22Rv1 (cell line): ENCODE data around the gene KLF6.

Experiments used
- H3K27ac ChIP-seq: fragments of 450-650 bp; 2 replicates; pipeline ENCODE4 v1.5.1; 2017
- ZFX ChIP-seq: fragments of 450-650 bp; IDR thresholded peaks from 2 replicates; pipeline ENCODE4 v1.6.1; 2017; ENCODE audit warnings: antibody characterized with exemption, borderline replicate concordance
- TF ChIP-seq, protein P1 (sequence below): fragments of 450-650 bp; IDR thresholded peaks from 2 replicates; pipeline ENCODE4 v1.5.1; 2017; ENCODE audit warnings: mild to moderate bottlenecking

Gene KLF6

DNA sequence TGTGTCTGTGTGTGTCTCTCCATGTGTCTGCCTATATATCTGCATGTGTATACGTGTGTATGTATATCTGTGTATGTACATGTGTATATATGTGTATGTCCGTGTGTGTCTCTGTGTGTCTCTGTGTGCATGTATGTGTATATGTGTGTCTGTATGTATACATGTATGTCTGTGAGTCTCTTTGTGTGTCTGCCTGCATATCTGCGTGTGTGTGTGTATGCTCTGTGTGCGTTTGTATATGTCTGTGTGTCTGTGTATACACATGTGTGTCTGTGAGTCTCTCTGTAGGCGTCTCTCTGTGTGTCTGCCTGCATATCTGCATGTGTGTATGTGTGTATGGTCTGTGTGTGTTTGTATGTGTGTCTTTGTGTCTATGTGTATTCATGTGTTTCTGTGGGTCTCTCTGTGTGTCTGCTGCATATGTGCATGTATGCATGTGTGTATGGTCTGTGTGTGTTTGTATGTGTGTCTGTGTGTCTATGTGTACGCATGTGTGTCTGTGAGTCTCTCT lies 23.7 kb upstream of the KLF6 start:
- TF ChIP-seq ZFX: no peak
- TF ChIP-seq, protein P1, sequence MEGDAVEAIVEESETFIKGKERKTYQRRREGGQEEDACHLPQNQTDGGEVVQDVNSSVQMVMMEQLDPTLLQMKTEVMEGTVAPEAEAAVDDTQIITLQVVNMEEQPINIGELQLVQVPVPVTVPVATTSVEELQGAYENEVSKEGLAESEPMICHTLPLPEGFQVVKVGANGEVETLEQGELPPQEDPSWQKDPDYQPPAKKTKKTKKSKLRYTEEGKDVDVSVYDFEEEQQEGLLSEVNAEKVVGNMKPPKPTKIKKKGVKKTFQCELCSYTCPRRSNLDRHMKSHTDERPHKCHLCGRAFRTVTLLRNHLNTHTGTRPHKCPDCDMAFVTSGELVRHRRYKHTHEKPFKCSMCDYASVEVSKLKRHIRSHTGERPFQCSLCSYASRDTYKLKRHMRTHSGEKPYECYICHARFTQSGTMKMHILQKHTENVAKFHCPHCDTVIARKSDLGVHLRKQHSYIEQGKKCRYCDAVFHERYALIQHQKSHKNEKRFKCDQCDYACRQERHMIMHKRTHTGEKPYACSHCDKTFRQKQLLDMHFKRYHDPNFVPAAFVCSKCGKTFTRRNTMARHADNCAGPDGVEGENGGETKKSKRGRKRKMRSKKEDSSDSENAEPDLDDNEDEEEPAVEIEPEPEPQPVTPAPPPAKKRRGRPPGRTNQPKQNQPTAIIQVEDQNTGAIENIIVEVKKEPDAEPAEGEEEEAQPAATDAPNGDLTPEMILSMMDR: no peak
- peak overlapping the region; percentile 75 for H3K27ac ChIP-seq

DNA sequence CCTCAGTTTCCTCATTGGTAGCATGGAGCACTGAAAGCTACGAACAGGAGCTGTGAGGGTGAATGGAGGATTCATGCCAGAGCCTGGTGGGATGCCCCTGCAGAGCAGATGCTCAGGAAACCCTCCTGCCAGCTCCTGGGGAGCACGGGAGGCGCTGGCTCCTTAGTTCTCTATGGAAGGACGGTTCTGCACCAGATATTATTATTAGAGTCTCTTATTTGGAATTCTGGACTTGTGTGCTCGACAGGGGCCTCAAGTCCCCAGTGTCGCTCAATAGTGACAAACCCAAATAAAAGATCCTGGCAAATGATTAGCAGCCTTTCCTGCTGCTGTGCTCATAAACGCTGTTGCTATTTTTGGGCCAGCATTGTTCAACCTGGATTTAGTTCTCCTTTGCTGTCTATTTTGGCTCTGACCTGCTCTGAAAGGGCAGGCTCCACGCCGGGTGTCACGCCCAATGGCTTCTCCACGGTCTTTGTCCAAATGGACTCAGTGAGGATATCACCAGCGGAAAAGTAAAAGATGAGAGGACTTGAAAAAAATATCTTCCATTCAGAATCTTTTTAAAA lies 23.0 kb upstream of the KLF6 start:
- TF ChIP-seq, protein P1: no peak
- no peak for TF ChIP-seq ZFX
- peak overlapping the region; percentile 75 for H3K27ac ChIP-seq

DNA sequence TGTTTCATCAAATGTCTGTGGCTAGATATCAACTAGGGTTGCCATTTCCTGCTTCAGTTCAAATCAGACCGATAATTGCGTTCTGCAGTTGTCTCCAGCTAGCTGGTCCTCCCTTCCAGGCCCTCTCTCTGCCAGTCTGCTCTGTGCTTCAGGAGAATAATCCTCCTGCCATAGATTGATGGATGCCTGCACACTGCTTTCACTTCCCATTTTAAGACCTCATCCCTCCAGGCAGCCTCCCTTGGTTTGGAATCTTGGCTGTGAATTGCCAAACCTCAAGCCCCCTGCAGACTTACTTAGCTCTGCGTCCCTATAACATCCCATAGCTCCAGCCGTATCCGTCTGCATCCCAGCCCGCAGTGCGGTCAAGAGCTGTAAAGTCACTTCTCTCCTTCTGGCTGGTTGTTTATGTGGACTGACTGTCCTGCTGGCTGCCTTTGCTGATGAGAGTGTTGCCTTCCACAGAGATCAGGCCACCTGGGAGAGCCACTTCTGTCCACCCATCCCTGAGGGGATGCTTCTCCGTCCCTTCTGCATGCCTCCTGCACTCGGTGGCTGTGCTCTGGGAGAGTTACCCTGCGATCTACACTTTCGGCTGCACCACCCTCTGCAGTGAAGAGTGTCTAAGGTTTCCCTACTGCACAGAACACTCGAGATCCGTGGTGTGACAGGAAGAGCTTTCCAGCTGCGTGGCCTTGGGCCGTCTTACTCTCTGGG lies 22.4 kb upstream of the KLF6 start:
- H3K27ac ChIP-seq: peak overlapping the region; percentile 75
- TF ChIP-seq, protein P1: no peak
- no peak for TF ChIP-seq ZFX

DNA sequence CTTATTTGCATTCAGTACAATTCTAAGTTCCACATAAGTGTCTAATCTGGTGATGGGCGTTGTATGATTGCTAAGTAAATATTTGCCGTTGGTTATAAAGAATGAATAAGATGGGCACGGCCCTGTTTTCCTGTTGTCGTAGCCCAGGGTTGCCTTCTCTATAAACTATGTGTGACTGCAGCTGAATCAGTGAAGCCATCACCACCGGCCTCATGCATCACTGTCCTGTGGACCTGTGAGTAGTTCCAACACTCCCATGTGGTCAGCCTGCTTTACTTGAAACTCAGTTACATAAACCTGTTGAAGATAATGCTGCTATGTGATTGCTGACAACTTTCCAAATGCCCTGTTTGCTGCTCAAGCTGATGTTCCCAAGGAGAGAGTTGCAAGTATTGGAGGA lies 21.6 kb upstream of the KLF6 start:
- TF ChIP-seq ZFX: no peak
- TF ChIP-seq, protein P1: no peak
- peak overlapping the region; percentile 75 for H3K27ac ChIP-seq

DNA sequence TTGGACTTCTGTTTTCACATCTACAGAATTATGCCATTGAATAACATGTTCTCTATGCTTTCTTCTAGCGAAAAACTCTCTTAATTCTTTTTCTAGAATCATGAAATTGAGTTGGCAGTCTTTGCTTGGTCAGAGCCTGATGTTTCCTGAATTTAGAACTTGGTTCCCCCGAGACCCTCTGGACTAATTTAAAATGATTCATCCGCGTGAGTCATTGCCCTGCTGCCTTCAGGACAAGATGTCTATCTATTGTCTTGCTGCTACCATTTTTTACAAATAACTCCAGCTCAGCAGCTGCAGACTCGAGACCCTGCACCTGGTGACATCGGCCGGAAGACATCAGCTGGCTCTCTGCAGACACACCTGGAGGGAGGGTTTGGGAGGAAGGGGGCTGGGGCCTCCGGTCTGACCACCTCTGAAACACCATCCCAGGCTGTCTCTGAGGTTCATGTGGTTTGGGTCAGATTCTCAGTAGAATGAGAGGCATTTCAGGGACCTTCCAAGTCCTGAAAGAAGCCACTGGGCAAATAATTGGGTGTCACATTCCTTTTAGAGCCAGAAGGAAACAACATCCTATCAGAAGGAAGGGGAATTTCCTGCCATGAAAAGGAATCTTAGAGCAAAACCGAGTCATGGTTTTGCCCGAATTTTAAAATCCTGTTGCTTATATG lies 20.9 kb upstream of the KLF6 start:
- peak overlapping the region; percentile 75 for H3K27ac ChIP-seq
- TF ChIP-seq ZFX: no peak
- TF ChIP-seq, protein P1: no peak

DNA sequence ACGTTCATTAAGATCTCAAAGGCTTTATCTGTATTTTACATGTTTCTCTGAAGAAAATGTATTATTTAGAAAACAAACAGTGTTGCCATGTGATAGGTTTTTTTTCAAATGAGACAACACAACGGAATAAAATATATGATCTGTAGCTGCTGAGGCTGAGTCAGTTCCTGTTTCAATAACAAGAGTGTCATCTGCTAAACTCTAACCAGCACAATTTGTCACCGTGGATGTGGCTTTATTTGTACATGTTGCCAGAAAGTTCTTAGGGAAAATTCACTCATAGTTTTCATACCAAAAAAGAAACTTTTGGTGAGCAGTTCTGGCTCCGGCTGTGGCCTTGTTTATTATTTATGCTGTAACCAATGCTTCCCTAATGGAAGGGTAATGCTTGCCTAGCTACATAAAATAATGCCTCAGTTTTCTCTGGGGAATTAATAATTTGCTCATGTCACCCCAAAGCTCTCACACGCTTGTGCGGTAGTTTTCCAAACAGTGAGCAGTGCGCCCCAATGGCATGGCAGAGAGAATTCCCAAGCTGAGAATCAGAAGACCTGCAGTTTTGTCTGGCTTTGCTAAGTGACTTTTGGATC lies 20.3 kb upstream of the KLF6 start:
- TF ChIP-seq, protein P1: no peak
- TF ChIP-seq ZFX: no peak
- peak overlapping the region; percentile 75 for H3K27ac ChIP-seq
